HCT116 (cell line): ENCODE results near the gene MYO3B. TPM values are rescaled to one million over a fixed set of nuclear protein-coding genes. Genes with fewer than 3 reads are reported as not detected.

Experiments
- ATAC-seq: fragments of 200-7000 bp; cut with Tn5 transposase; 2 replicates; pipeline ENCODE4 v1.9.1; 2020; ENCODE audit warnings: mild to moderate bottlenecking, moderate library complexity
- BruUV-seq: library from RNA; stranded (reverse); fragments of 400-500 nt; replicated peaks from 2 replicates; lab custom pipeline; 2021; lab: Mats Ljungman, UMichigan
- CTCF ChIA-PET: fragments of 300-600 bp; sonication (Branson Sonifier 250); formaldehyde crosslinking; loops from one replicate; lab custom pipeline; 2021; ENCODE audit warnings: antibody characterized with exemption; lab: Charles Lee
- POLR2A ChIA-PET: fragments of 300-600, 350-600 bp; sonication (Branson Sonifier 250); formaldehyde crosslinking; loops from one replicate; lab custom pipeline; 2021; ENCODE audit warnings: antibody characterized with exemption; lab: Charles Lee
- RAD21 ChIA-PET, 2 experiments: fragments of 300-600 bp; sonication (Branson Sonifier 250); formaldehyde crosslinking; loops; one replicate each; lab custom pipeline; 2023; ENCODE audit warnings: low total read pairs in 2 of 2; ENCODE audit not compliant: uncharacterized antibody in 2 of 2, unreplicated experiment in 2 of 2, low non-redundant PET in 1 of 2; lab: Charles Lee
- DNase-seq: peaks from one replicate; pipeline ENCODE4 v3.0.0-alpha.2; 2010; ENCODE audit warnings: low read depth, low spot score
- H2AFZ ChIP-seq: fragments of 200-600 bp; shearing (Covaris generic), sonication (generic); 2 replicates; pipeline ENCODE4 v1.6.1; 2017; ENCODE audit warnings: low read depth, mixed run types, mixed read lengths, antibody characterized with exemption, low read length; ENCODE audit not compliant: poor library complexity, severe bottlenecking
- H3K27ac ChIP-seq: 2 replicates; pipeline ENCODE4 v1.5.1; 2012; ENCODE audit warnings: low read depth, low read length
- H3K27me3 ChIP-seq: fragments of 200-600 bp; sonication (generic); 2 replicates; pipeline ENCODE4 v1.6.1; 2016; ENCODE audit warnings: mixed run types, low read length, mixed read lengths; ENCODE audit not compliant: insufficient read depth
- H3K36me3 ChIP-seq, 2 experiments: fragments of 200-500 bp in 1 of 2; fragments of 200-600 bp in 1 of 2; sonication (Bioruptor generic) in 1 of 2; sonication (generic) in 1 of 2; 2 replicates each; pipeline versions ENCODE4 v1.5.1 to v1.6.1; 2014 to 2016; ENCODE audit warnings: low read length in 2 of 2, inconsistent platforms in 1 of 2, mixed read lengths in 1 of 2, mixed run types in 1 of 2; ENCODE audit not compliant: insufficient read depth in 2 of 2, control insufficient read depth in 1 of 2
- H3K4me1 ChIP-seq, 2 experiments: fragments of 200-600 bp in 1 of 2; sonication (generic) in 1 of 2; 2 replicates each; pipeline versions ENCODE4 v1.5.1 to v1.6.1; 2012 to 2017; ENCODE audit warnings: low read length in 2 of 2, inconsistent platforms in 1 of 2, mild to moderate bottlenecking in 1 of 2, mixed read lengths in 1 of 2, mixed run types in 1 of 2, moderate library complexity in 1 of 2; ENCODE audit not compliant: insufficient read depth in 2 of 2, control insufficient read depth in 1 of 2
- H3K4me2 ChIP-seq: fragments of 200-600 bp; sonication (generic); 2 replicates; pipeline ENCODE4 v1.6.1; 2017; ENCODE audit warnings: mixed run types, low read length, mixed read lengths
- H3K4me3 ChIP-seq, 2 experiments: fragments of 200-600 bp in 1 of 2; sonication (generic) in 1 of 2; replicated peaks in 1 of 2; 2 replicates each; pipeline ENCODE4 v1.5.1; 2011 to 2016; ENCODE audit warnings: low read length in 2 of 2, control low read depth in 1 of 2, low read depth in 1 of 2, mild to moderate bottlenecking in 1 of 2, mixed read lengths in 1 of 2, mixed run types in 1 of 2
- H3K79me2 ChIP-seq: fragments of 200-600 bp; sonication (generic); 2 replicates; pipeline ENCODE4 v1.6.1; 2017; ENCODE audit warnings: mild to moderate bottlenecking, mixed run types, low read length, moderate library complexity, mixed read lengths; ENCODE audit not compliant: insufficient read depth
- H3K9ac ChIP-seq: fragments of 200-600 bp; sonication (generic); 2 replicates; pipeline ENCODE4 v1.6.1; 2016; ENCODE audit warnings: low read length, mixed read lengths
- H3K9me2 ChIP-seq: fragments of 200-600 bp; sonication (generic), shearing (Covaris generic); 2 replicates; pipeline ENCODE4 v1.6.1; 2017; ENCODE audit warnings: mixed run types, mild to moderate bottlenecking, moderate library complexity; ENCODE audit not compliant: insufficient read depth
- H3K9me3 ChIP-seq, 2 experiments: fragments of 200-500 bp in 1 of 2; fragments of 200-600 bp in 1 of 2; sonication (Bioruptor generic) in 1 of 2; sonication (generic) in 1 of 2; 2 replicates each; pipeline ENCODE4 v1.6.1; 2014 to 2017; ENCODE audit warnings: low read length in 2 of 2, mixed read lengths in 2 of 2, inconsistent platforms in 1 of 2, low read depth in 1 of 2, mild to moderate bottlenecking in 1 of 2, mixed run types in 1 of 2, moderate library complexity in 1 of 2; ENCODE audit not compliant: control insufficient read depth in 1 of 2, insufficient read depth in 1 of 2
- H4K20me1 ChIP-seq: fragments of 200-600 bp; sonication (generic), shearing (Covaris generic); 2 replicates; pipeline ENCODE4 v1.6.1; 2017; ENCODE audit warnings: mixed run types, mild to moderate bottlenecking, moderate library complexity; ENCODE audit not compliant: insufficient read depth
- CEBPB ChIP-seq: IDR thresholded peaks from 2 replicates; pipeline ENCODE4 v1.6.1; 2012; ENCODE audit warnings: low read depth
- ELF1 ChIP-seq: IDR thresholded peaks from 2 replicates; pipeline ENCODE4 v1.6.1; 2012; ENCODE audit warnings: low read depth, borderline replicate concordance
- EZH2phosphoT487 ChIP-seq: fragments of 200-600 bp; IDR thresholded peaks from 2 replicates; pipeline ENCODE4 v1.6.1; 2018; ENCODE audit warnings: antibody characterized with exemption, borderline replicate concordance
- FOSL1 ChIP-seq: IDR thresholded peaks from 2 replicates; pipeline ENCODE4 v1.6.1; 2012; ENCODE audit warnings: low read depth
- POLR2AphosphoS5 ChIP-seq: IDR thresholded peaks from 2 replicates; pipeline ENCODE4 v1.6.1; 2011; ENCODE audit warnings: mild to moderate bottlenecking, low read depth, low read length, moderate library complexity
- RAD21 ChIP-seq: IDR thresholded peaks from 2 replicates; pipeline ENCODE4 v1.6.1; 2012; ENCODE audit warnings: low read depth, mild to moderate bottlenecking
- SP1 ChIP-seq: IDR thresholded peaks from 2 replicates; pipeline ENCODE4 v1.6.1; 2012; ENCODE audit warnings: low read depth
- TCF7L2 ChIP-seq: IDR thresholded peaks from 2 replicates; pipeline ENCODE4 v1.7.0; 2011; ENCODE audit warnings: borderline replicate concordance, inconsistent platforms; ENCODE audit not compliant: insufficient read depth, insufficient read length; ENCODE audit errors: extremely low read depth
- YY1 ChIP-seq: IDR thresholded peaks from 2 replicates; pipeline ENCODE4 v1.6.1; 2011; ENCODE audit warnings: low read length, low read depth, moderate library complexity, mild to moderate bottlenecking; ENCODE audit not compliant: insufficient replicate concordance; ENCODE audit errors: extremely low read depth
- intact Hi-C: fragments of 100-400 bp; cut with micrococcal nuclease; formaldehyde crosslinking; loops from 2 replicates; pipeline ENCODE4 v1.10.0; 2022
- total RNA-seq: library from RNA; stranded (reverse); gene quantifications from one replicate; pipeline ENCODE4 v1.2.1, GENCODE V29; 2021; ENCODE audit not compliant: unreplicated experiment
- TF ChIP-seq, protein P1 (sequence below): IDR thresholded peaks from 2 replicates; pipeline ENCODE4 v1.6.1; 2012; ENCODE audit warnings: low read depth
- TF ChIP-seq, protein P2 (sequence below): IDR thresholded peaks from 2 replicates; pipeline ENCODE4 v1.6.1; 2011; ENCODE audit warnings: mild to moderate bottlenecking, low read length, moderate library complexity; ENCODE audit not compliant: insufficient replicate concordance; ENCODE audit errors: extremely low read depth
- TF ChIP-seq, protein P3 (sequence below): IDR thresholded peaks from 2 replicates; pipeline ENCODE4 v1.6.1; 2012
- TF ChIP-seq, protein P4 (sequence below), 3 experiments: fragments of 200-600 bp in 1 of 3; sonication (generic) in 1 of 3; IDR thresholded peaks in 2 of 3; conservative IDR thresholded peaks in 1 of 3; 2 replicates each; pipeline ENCODE4 v1.5.1; 2012 to 2017; ENCODE audit warnings: low read depth in 2 of 3, low read length in 2 of 3, antibody characterized with exemption in 1 of 3, borderline replicate concordance in 1 of 3, control low read depth in 1 of 3, mild to moderate bottlenecking in 1 of 3, mixed read lengths in 1 of 3, mixed run types in 1 of 3, moderate library complexity in 1 of 3; ENCODE audit not compliant: insufficient read depth in 1 of 3

The MYO3B gene
- total RNA-seq, 1 experiment from 2014 or later: not detected

DNA sequence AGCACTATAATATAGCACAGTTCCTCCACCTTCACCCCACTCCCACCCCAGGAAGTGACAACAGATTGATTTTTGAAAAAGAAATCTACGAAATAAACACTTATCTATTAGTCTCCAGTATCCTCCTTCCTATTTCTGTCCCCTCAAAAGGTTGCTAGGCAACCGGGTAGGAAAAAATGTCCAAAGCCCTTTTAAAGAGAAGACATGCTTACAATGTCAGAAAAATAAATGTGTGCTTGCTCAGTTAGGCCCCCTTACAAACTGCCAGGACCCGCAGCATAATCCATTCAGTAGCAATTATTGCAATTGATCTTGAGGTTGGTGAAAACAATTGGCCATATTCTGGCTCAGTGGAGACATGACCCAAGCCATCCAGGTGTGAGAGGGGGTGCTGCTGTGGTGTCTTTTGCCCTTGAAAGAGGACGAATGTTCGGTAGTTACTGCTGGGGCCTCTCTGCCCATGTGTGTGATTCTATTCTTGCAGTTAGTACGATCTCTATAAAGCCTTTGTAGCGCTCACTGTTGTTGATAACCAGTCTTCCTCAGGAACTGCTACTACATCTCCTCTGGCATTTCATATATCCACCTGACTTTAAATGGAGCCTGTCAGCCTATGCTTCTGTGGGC lies 144.3 kb downstream of the MYO3B start (continued):
- TF ChIP-seq TCF7L2: no peak
- TF ChIP-seq FOSL1: no peak
- no peak for TF ChIP-seq POLR2AphosphoS5
- TF ChIP-seq, protein P1, sequence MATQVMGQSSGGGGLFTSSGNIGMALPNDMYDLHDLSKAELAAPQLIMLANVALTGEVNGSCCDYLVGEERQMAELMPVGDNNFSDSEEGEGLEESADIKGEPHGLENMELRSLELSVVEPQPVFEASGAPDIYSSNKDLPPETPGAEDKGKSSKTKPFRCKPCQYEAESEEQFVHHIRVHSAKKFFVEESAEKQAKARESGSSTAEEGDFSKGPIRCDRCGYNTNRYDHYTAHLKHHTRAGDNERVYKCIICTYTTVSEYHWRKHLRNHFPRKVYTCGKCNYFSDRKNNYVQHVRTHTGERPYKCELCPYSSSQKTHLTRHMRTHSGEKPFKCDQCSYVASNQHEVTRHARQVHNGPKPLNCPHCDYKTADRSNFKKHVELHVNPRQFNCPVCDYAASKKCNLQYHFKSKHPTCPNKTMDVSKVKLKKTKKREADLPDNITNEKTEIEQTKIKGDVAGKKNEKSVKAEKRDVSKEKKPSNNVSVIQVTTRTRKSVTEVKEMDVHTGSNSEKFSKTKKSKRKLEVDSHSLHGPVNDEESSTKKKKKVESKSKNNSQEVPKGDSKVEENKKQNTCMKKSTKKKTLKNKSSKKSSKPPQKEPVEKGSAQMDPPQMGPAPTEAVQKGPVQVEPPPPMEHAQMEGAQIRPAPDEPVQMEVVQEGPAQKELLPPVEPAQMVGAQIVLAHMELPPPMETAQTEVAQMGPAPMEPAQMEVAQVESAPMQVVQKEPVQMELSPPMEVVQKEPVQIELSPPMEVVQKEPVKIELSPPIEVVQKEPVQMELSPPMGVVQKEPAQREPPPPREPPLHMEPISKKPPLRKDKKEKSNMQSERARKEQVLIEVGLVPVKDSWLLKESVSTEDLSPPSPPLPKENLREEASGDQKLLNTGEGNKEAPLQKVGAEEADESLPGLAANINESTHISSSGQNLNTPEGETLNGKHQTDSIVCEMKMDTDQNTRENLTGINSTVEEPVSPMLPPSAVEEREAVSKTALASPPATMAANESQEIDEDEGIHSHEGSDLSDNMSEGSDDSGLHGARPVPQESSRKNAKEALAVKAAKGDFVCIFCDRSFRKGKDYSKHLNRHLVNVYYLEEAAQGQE: no peak

DNA sequence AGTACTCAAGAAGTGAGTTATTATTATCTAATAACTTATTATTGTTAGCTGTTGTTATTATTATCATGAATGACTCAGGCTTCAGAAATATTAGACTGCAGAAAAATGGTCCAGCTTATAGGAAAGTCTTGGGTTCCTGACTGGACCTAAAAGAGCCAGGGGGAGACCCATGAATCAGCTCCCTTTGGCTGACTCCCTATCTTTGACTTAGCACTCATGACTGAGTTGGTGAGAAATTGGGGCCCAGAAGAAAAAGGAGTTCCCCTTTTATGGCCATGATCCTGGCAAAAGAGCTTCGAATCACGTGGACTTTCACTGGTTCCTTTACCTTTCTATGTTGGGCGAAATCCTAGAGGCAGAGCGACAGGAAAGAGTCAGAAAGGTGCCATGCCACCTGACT lies 145.8 kb downstream of the MYO3B start:
- Histone ChIP-seq H3K4me2 (no peak overlapping the region), H3K9me2 (no peaks in the 10 kb centered on the region), H2AFZ (no peak overlapping the region), H3K4me3 (no peak overlapping the region), H4K20me1 (no peaks in the 10 kb centered on the region), H3K4me1 (no peaks in the 10 kb centered on the region), H3K27me3 (no peaks in the 10 kb centered on the region), H3K27ac (no peak overlapping the region), H3K9me3 (no peaks in the 10 kb centered on the region), H3K79me2 (no peaks in the 10 kb centered on the region), H3K36me3 (no peaks in the 10 kb centered on the region), H3K9ac (no peak overlapping the region)
- ChIA-PET POLR2A (interaction anchor here (0.6 to 0.9 kb wide), 2 partner anchors 287 to 493 kb away, joined by 3 to 5 read pairs; partner anchors contain the start of gene GAD1), RAD21 (no interaction called here), CTCF (interaction anchor here (1.1 to 2.5 kb wide), 9 partner anchors 18 to 492 kb away, joined by 3 to 15 read pairs (median 5); partner anchors contain the start of gene GAD1)
- BruUV-seq: no TSS peak
- DNase-seq: no peak
- ATAC-seq: no peak
- intact Hi-C loops: loop anchor here (1.0 to 5.0 kb wide), 3 partner anchors 86 to 549 kb away; no protein-coding TSS in a partner anchor
- TF ChIP-seq RAD21 (no peak), EZH2phosphoT487 (no peak), FOSL1 (no peak), CEBPB (no peak), TCF7L2 (no peak), SP1 (no peak), YY1 (no peak), ELF1 (no peak)
- TF ChIP-seq, protein P2, sequence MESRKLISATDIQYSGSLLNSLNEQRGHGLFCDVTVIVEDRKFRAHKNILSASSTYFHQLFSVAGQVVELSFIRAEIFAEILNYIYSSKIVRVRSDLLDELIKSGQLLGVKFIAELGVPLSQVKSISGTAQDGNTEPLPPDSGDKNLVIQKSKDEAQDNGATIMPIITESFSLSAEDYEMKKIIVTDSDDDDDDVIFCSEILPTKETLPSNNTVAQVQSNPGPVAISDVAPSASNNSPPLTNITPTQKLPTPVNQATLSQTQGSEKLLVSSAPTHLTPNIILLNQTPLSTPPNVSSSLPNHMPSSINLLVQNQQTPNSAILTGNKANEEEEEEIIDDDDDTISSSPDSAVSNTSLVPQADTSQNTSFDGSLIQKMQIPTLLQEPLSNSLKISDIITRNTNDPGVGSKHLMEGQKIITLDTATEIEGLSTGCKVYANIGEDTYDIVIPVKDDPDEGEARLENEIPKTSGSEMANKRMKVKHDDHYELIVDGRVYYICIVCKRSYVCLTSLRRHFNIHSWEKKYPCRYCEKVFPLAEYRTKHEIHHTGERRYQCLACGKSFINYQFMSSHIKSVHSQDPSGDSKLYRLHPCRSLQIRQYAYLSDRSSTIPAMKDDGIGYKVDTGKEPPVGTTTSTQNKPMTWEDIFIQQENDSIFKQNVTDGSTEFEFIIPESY: no peak
- TF ChIP-seq, protein P3, sequence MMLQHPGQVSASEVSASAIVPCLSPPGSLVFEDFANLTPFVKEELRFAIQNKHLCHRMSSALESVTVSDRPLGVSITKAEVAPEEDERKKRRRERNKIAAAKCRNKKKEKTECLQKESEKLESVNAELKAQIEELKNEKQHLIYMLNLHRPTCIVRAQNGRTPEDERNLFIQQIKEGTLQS: no peak
- TF ChIP-seq, protein P4, sequence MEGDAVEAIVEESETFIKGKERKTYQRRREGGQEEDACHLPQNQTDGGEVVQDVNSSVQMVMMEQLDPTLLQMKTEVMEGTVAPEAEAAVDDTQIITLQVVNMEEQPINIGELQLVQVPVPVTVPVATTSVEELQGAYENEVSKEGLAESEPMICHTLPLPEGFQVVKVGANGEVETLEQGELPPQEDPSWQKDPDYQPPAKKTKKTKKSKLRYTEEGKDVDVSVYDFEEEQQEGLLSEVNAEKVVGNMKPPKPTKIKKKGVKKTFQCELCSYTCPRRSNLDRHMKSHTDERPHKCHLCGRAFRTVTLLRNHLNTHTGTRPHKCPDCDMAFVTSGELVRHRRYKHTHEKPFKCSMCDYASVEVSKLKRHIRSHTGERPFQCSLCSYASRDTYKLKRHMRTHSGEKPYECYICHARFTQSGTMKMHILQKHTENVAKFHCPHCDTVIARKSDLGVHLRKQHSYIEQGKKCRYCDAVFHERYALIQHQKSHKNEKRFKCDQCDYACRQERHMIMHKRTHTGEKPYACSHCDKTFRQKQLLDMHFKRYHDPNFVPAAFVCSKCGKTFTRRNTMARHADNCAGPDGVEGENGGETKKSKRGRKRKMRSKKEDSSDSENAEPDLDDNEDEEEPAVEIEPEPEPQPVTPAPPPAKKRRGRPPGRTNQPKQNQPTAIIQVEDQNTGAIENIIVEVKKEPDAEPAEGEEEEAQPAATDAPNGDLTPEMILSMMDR (IDR thresholded peaks at IDR 0.05 in 2 of 3, conservative IDR thresholded peaks at IDR 0.05 in 1 of 3; ENCODE audit: borderline replicate concordance in 1 of 3, insufficient read depth in 1 of 3, low read depth in 2 of 3, low read length in 2 of 3): no peak
